Rectal smooth muscle tissue (tissue), 1 donor: ENCODE results near the gene ITSN1.
A peak's percentile ranks its signal among the peaks of the same experiment; 100 is the strongest.

ENCODE experiments used
- H3K27ac ChIP-seq: one replicate; pipeline ENCODE4 v1.7.0; 2013; ENCODE audit warnings: low read depth, low read length, inconsistent platforms
- H3K27me3 ChIP-seq: one replicate; pipeline ENCODE4 v1.7.0; 2013; ENCODE audit warnings: low read length; ENCODE audit not compliant: control insufficient read depth, insufficient read depth
- H3K36me3 ChIP-seq: one replicate; pipeline ENCODE4 v1.7.0; 2013; ENCODE audit warnings: low read length; ENCODE audit not compliant: control insufficient read depth, insufficient read depth
- H3K4me1 ChIP-seq: one replicate; pipeline ENCODE4 v1.7.0; 2013; ENCODE audit warnings: low read length; ENCODE audit not compliant: control insufficient read depth, insufficient read depth
- H3K4me3 ChIP-seq: one replicate; pipeline ENCODE4 v1.7.0; 2013; ENCODE audit warnings: low read length
- H3K9ac ChIP-seq: one replicate; pipeline ENCODE4 v1.7.0; 2013; ENCODE audit warnings: low read length

The ITSN1 gene

GRCh38 chr21:33817663-33818451, 175.6 kb downstream of the ITSN1 start:
- no peak overlapping the region for H3K9ac ChIP-seq
- peaks cover 14% of the 10 kb centered on the region for H3K36me3 ChIP-seq
- no peak overlapping the region for H3K4me3 ChIP-seq
- no peak overlapping the region for H3K27ac ChIP-seq
- no peaks in the 10 kb centered on the region for H3K27me3 ChIP-seq
- H3K4me1 ChIP-seq: peaks cover 4% of the 10 kb centered on the region

GRCh38 chr21:33820230-33820770, 178.0 kb downstream of the ITSN1 start:
- Histone ChIP-seq H3K4me1 (peaks cover 5% of the 10 kb centered on the region), H3K36me3 (peaks cover 2% of the 10 kb centered on the region), H3K4me3 (no peak overlapping the region), H3K27me3 (no peaks in the 10 kb centered on the region), H3K27ac (no peak overlapping the region), H3K9ac (no peak overlapping the region)

- no peak overlapping the region for H3K27ac ChIP-seq
- no peak overlapping the region for H3K9ac ChIP-seq
- peaks cover 9% of the 10 kb centered on the region for H3K4me1 ChIP-seq
- no peaks in the 10 kb centered on the region for H3K36me3 ChIP-seq
- H3K27me3 ChIP-seq: no peaks in the 10 kb centered on the region
- no peak overlapping the region for H3K4me3 ChIP-seq
Observed at GRCh38 chr21:33820798-33821197, 178.5 kb downstream of the ITSN1 start.

GRCh38 chr21:33821503-33822322, 179.4 kb downstream of the ITSN1 start:
- no peaks in the 10 kb centered on the region for H3K36me3 ChIP-seq
- no peak overlapping the region for H3K27ac ChIP-seq
- H3K9ac ChIP-seq: no peak overlapping the region
- H3K4me1 ChIP-seq: peaks cover 18% of the 10 kb centered on the region
- H3K27me3 ChIP-seq: no peaks in the 10 kb centered on the region
- no peak overlapping the region for H3K4me3 ChIP-seq

GRCh38 chr21:33824156-33824941, 182.0 kb downstream of the ITSN1 start:
- H3K9ac ChIP-seq: no peak overlapping the region
- H3K27me3 ChIP-seq: no peaks in the 10 kb centered on the region
- H3K27ac ChIP-seq: peak overlapping the region; percentile 21
- peaks cover 28% of the 10 kb centered on the region for H3K4me1 ChIP-seq
- no peaks in the 10 kb centered on the region for H3K36me3 ChIP-seq
- H3K4me3 ChIP-seq: no peak overlapping the region

- Histone ChIP-seq H3K27ac (peak overlapping the region; percentile 33), H3K4me3 (no peak overlapping the region), H3K4me1 (peaks cover 28% of the 10 kb centered on the region), H3K27me3 (no peaks in the 10 kb centered on the region), H3K36me3 (no peaks in the 10 kb centered on the region), H3K9ac (no peak overlapping the region)
Observed at GRCh38 chr21:33825419-33825818, 183.1 kb downstream of the ITSN1 start.

- Histone ChIP-seq H3K27me3 (no peaks in the 10 kb centered on the region), H3K36me3 (no peaks in the 10 kb centered on the region), H3K4me3 (no peak overlapping the region), H3K27ac (peak overlapping the region; percentile 33), H3K9ac (no peak overlapping the region), H3K4me1 (peaks cover 28% of the 10 kb centered on the region)
Observed at GRCh38 chr21:33825915-33826314, 183.6 kb downstream of the ITSN1 start.

- Histone ChIP-seq H3K27ac (no peak overlapping the region), H3K4me1 (peaks cover 24% of the 10 kb centered on the region), H3K4me3 (no peak overlapping the region), H3K27me3 (no peaks in the 10 kb centered on the region), H3K36me3 (peaks cover 3% of the 10 kb centered on the region), H3K9ac (no peak overlapping the region)
Observed at GRCh38 chr21:33828083-33828482, 185.8 kb downstream of the ITSN1 start.

- no peak overlapping the region for H3K4me3 ChIP-seq
Observed at GRCh38 chr21:33828577-33828976, 186.3 kb downstream of the ITSN1 start.

GRCh38 chr21:33829844-33830243, 187.5 kb downstream of the ITSN1 start:
- H3K9ac ChIP-seq: no peak overlapping the region
- H3K27ac ChIP-seq: no peak overlapping the region
- no peak overlapping the region for H3K4me3 ChIP-seq
- H3K36me3 ChIP-seq: peaks cover 3% of the 10 kb centered on the region
- H3K4me1 ChIP-seq: peaks cover 24% of the 10 kb centered on the region
- H3K27me3 ChIP-seq: no peaks in the 10 kb centered on the region

More at GRCh38 chr21:33828577-33828976, 186.3 kb downstream of the ITSN1 start:
- H3K27ac ChIP-seq: no peak overlapping the region
- H3K4me1 ChIP-seq: peaks cover 24% of the 10 kb centered on the region
- no peaks in the 10 kb centered on the region for H3K27me3 ChIP-seq
- peaks cover 3% of the 10 kb centered on the region for H3K36me3 ChIP-seq
- H3K9ac ChIP-seq: no peak overlapping the region

- no peak overlapping the region for H3K9ac ChIP-seq
- peaks cover 5% of the 10 kb centered on the region for H3K36me3 ChIP-seq
- H3K27ac ChIP-seq: no peak overlapping the region
- H3K27me3 ChIP-seq: no peaks in the 10 kb centered on the region
- no peak overlapping the region for H3K4me3 ChIP-seq
- peaks cover 9% of the 10 kb centered on the region for H3K4me1 ChIP-seq
Observed at GRCh38 chr21:33831962-33832659, 189.8 kb downstream of the ITSN1 start.
